T-helper 1 cell (primary cell): ENCODE results near the gene CACNA1C.
"Not testable (repeated sequence)": the region's sequence is repeated elsewhere in the genome, so short reads cannot be mapped to it uniquely, and the experiment has no call there.

ENCODE experiments used
- DNase-seq, 5 donors: peaks; one replicate each; pipeline ENCODE4 v3.0.0-alpha.2; 2012 to 2020

CACNA1C gene

DNA sequence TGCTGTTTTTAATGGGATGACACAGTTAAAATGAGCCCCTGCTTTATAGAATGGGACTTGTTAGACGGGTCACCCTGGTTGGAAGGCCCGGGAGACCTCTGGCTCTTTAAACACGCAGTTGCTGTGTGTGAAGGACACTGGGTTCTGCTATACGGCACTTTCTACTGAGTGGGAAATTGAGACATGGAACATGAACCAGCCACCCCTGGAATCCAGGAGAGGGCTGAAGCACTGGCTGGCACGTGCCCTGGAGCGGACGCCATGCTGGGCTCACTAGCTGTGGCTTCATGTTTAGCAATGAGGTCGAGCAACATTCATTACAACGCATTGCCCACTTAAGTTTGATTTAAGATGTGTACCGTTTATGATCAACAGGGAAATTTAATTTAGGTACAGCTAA, 23.9 kb downstream of the CACNA1C start:
- DNase-seq = no peak

DNA sequence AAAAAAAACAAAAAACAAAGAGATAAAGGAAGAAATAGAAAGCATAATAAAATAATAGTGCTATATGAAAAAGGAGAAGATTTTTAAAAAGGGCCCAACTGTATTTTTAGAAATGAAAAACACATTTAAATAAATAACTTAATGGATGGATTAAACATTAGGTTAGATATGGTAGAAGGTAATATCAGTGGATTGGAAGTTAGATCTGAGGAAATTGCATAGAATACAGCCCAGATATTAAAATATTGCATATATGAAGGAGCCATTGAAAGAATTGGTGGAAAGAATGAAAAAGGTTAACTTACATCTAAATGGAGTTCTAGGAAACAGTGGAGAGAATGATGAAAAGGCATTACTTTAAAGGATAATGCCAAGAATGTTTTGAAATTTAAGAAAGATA, 27.8 kb downstream of the CACNA1C start:
- no peak for DNase-seq

DNA sequence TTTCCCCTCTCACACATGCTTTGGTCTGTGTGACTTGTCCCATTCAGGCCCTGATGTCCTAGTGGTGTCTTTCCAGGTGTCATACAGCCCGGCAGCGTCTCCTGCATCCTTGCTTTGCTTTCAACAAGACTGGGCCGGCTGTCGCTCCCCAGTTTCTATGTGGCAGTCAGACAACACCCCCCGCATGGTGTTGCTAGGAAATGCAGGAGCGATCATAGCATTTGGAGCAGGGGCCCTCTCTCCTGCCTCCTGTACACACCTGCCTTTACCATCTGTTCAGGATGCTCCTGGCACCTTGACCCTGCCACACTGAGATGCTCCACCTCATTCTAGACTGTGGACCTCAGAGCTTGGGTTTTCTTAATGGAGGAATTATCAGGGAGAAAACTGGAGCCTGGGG, 29.5 kb downstream of the CACNA1C start:
- no peak for DNase-seq

DNA sequence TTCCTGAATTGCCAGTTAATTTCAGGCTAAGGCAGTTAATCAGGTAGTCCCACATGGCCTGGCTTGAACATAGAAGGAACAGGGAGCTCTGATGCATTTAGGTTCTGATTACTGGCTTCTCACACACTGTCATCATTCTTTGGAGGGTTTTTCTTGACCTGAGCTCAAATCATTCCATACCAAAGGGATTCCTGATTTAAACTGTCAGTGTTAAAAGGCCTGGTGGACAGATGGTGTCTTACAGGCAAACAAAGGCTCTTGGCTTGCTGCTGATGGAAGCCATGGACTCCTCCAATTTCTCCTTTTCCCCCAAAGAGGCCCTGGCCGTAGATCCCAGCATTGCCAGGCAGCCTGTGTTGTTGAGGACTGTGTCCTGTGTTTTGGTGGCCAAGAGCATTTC, 30.2 kb downstream of the CACNA1C start:
- DNase-seq = no peak

DNA sequence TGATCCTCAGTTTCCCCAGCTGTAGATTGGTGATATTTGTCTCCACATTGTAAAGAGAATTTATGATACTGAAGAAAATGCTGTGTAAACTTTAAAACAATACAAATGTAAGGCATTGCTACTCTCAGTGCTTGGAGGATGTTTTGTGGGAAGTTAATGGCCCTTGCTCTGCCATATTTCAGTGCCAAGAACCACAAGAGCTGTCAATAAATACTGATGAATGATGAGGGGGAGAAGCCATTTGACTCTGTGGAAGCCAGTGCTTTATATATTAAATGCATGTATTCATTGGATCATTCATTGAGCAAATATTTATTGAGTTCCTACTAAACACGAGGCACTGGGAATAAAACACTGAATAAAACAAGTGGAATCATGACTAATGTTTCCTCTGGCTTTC, 30.8 kb downstream of the CACNA1C start:
- DNase-seq = no peak

DNA sequence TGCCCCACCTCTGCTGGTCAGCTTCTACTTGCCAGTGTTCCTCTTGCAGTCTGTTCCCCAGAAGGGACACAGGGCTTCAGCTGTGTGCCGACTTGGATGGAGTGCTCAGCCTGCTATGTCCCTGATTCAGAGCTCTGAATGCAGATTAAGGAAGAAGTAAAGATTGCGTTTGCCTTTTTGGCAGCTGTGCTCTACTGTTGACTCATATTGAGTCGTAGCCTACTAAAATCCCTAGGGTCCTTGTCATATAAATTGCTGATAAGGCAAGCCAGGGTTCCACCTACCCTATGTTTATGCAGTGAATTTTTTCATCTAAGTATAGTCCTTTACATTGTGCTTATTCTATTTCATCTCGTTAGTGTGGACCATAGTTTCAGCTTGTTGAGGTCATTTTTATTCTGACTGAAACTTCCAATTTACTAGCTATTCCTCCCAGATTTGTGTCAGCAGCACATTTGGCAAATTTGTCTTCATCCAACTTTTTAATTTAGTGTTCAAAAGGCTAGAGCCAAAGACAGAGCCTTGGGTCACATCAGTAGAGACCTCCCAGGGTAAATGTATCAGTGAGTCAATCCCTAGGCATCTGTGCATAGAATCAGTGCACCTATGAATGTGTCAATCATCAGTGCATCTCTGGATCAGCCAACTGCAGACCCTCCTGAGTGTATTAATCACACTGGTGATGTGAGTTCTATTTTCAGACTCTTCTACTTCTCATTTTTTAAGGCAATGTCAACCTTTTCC, 31.9 kb downstream of the CACNA1C start:
- DNase-seq = no peak

DNA sequence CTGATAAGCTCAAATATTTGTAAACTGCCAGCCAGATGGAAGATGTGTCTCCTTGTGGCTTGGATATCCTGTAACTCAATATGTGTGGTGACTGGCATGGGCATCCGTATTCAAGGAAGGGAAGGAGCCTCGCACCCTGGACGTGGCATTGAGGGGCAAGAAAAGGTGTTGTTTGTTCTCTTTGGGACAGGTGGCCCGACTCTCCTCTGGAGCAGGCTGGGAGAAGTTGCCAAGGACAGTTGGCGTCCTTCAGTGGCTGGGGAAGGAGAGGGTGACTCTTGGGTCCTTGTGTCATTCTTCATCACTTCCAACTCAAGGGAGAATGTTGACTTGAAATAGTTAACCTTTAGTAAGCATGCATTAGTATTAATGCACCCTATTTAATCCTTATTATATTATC, 39.6 kb downstream of the CACNA1C start:
- no peak for DNase-seq

DNA sequence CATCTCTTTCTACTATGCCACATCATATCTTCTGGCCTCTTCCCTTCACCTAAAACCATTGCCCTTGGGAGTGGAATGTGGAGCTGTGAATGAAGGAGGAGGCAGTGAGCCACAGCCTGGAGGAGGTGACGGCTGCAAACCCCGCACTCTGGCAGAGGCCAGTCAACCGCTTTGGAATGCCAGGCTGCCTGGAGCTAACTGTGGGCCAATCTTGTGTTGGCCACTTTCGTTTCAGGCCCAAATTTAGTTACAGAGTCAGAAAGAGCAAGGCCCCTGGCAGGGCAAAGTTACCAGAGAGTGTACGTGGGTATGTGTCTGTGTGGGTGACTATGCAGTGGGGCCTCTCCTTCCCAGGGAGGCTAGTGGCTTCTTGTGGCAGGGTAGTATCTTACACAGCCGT, 40.1 kb downstream of the CACNA1C start:
- DNase-seq = no peak

DNA sequence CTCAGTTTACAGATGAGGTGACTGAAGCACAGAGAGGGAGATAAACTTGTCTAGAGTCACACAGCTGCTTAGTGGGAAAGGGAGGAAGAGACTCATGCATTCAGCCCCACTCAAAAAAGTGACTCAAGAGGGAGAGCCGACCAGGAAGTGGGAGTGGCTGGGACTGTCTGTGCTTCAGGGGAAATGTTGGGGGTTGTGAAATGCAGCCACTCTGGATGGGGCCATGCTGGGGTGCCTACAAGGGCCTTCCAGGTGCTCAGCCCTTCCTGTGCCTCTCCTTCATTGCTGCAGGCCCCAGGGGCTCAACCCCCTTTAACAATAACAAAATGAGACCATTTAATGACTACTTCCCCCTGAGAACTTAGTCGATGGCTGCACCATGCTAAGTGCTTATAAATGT, 41.8 kb downstream of the CACNA1C start:
- DNase-seq = no peak

DNA sequence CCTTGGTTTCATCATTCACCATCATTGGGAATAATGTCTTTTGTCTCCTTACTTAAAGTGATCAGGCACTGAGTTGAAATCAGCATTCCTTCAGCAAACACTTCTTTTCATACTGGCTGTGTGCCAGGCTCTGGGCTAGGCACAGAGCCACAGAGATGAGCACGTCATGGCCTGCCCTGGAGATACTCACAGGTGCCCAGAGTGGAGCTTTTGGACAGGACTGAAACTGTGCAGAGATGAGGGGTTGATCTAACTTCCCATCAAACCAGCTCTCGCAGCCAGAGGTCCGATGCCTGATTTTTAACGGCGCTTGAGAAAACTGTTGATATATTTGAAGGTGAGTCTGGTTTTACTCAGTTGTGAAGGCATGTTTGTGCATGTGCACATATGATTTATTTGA, 43.1 kb downstream of the CACNA1C start:
- DNase-seq = no peak

DNA sequence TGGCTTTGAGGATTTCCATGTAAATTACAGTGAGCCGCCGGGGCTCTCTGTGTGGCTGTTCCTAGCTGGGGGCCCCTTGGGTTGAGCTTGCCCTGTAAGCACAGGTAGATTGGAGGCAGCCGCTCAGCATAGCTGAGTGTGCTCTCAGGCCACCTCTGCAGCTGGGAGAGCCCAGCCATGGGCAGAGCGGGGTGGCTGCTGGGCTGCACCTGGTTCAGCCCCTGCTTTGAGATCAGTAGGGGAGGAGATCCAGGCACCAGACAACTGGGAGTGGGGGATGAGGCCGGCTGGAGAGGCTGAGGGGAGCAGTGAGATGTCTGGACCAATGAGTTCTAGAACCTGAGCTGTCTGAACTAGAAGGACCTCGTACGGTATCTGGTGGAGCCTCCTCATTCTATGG, 44.8 kb downstream of the CACNA1C start:
- no peak for DNase-seq

DNA sequence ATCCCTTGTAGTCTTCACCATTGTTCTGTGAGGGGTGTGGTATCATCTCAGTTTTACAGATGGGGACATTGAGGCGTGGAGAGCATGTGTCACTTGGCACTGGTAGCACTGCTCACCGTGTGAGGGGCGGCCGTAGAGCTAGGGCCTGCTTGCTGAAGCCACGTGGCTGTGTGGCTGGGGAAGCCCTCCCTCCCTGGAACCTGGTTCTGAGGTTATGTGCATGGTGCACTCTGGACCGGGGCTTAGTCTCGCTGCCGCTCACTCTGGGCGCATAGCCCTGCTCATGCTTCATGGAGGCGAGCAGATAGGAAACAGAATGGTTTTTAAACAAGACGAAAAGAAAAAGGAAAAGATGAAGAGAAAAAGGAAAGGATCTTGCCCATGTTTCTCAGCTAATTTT, 46.1 kb downstream of the CACNA1C start:
- no peak for DNase-seq

DNA sequence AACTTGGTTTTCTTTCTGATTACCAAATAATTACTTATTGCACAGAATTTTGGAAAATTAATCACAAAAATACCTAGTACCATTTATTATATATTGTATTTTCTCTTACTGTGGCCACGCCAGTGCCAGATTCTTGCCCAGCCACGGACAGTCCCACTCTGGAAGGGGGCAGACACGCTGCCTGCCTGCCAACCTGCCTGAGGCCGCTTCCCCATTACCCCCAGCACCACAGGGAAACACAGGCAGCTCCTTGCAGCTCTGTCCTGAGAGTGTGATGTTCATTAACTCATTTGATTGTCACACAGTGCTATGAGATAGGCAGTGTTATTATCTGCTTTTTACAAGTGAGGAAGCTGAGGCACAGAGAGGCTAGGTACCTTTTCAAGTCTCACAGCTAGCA, 46.8 kb downstream of the CACNA1C start:
- no peak for DNase-seq

DNA sequence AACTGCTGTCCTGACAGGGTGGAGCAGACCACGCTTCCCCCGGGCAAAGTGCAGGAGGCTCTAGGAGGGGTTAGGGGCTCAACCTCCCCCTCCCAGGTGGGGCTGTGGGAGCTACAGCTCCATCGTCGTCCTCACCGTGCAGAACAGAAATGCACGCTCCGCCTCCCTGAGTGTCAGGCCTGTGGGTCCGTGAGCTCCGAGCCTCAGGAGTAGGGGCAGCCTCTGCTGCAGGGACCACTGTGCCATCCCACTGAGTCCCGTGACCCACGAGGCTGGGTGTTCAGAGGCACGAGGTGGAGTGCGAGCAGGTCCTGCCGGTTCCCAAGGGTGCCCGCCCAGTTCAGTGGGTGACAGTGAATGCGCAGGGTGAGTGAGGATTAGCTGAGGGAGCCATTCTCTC, 48.6 kb downstream of the CACNA1C start:
- no peak for DNase-seq

DNA sequence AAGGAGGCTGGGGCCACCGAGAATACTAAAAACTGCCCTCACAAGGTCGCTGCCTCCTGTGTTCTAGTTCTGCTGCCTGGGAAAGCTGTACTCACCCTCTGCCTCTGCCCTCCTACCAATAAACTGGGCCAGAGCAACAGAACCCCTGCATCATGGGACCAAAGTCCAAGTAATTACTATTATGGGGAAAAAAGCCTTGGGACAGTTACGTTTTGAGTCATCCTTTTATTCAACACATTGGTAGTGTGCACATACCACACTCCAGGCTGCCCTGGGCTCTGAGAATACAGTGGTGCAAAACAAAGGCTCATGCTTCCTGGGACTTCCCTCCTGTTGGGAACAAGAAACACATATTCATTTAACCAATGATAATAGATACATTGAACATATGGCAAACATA, 49.0 kb downstream of the CACNA1C start:
- no peak for DNase-seq

DNA sequence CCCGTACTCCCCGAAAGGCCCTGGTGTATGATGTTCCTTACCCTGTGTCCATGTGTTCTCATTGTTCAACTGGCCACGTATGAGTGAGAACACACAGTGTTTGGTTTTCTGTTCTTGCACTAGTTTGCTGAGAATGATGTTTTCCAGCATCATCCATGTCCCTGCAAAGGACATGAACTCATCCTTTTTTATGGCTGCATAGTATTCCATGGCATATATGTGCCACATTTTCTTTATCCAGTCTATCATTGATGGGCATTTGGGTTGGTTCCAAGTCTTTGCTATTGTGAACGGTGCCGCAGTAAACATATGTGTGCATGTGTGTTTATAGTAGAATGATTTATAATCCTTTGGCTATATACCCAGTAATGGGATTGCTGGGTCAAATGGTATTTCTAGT, 49.9 kb downstream of the CACNA1C start:
- not testable (repeated sequence) for DNase-seq

DNA sequence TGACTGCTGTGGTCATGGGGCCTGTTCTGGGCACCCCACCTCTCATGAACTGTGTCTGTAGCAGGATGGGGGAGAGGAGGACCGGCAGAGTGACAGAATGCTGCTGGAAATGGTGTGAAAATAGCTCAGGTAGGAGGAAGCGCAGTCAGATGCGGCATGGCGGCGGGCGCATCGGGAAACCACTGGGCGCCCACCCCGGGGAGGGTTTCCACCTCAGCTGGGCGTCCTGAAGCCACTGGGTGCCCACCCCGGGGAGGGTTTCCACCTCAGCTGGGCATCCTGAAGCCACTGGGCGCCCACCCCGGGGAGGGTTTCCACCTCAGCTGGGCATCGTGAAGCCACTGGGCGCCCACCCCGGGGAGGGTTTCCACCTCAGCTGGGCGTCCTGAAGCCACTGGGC, 52.6 kb downstream of the CACNA1C start:
- DNase-seq = not testable (repeated sequence)

DNA sequence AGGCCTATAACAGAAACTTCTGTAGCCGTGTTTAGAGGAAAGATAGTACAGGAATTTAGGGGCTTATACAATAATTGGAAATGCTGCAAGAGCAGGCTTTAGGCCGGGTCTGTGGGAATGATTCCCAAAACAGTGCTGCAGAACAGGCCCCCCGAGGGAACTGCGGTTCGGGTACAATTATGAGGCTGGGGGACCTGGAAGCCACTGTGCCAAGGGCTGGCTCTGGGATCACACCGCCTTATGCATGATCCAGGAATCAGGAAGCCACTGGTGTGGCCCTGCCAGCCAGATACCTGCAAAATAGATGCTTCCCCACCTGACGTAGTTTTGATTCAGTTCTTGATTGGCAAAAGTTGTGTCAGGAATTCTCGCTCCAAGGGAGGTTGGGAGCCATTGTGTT, 55.4 kb downstream of the CACNA1C start:
- DNase-seq = no peak

DNA sequence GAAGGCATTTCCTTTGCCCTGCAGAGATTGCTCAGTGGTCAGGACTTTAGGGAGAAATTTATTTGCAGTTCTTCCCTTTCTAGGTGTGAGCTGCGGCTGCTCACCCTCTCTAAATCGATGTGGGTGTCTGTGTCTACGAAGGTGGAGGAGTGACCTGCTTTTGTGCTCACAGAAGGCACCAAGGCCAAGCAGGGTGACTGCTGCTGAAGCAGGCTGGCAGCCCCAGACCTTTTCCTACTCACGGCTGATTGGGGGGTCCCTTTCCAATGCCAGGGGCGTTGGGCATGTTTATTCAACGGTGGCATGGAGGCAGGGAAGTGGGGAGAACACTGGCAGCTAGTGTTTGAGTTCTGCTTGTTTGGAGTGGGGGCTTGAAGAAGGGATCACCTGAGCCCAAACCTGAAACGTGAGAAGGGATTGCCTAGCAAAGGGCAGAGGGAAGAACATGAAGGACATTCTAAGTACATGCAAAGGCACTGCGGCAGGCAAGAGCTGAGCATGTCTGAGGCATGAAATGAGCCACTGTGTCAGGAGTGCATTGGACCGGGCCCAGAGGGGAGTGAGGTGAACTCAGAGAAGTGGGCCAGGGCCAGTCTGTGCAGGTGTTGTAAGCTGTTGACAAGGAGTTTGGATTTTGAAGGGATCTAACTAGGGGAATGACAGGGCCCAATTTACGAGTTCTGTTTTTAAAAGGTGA, 56.3 kb downstream of the CACNA1C start:
- DNase-seq = no peak

DNA sequence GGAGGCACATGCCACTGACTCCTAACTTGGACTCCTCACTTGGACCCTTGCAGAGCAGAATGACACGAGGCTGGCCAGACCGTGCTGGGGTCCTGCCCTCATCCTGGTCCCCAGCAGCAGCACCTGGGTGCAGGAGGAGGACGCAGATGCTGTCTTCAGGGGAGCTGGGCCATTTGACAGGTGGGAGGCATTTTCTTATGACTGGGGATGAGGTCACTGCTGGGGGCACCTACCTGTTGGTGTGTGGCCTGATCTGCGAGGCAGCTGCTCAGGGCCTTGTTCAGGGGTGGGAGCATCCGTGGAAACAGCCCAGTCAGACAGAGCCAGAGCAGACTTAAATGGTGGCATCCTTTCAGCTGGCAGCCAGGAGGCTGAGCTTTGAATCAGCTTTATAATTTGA, 57.3 kb downstream of the CACNA1C start:
- no peak for DNase-seq

DNA sequence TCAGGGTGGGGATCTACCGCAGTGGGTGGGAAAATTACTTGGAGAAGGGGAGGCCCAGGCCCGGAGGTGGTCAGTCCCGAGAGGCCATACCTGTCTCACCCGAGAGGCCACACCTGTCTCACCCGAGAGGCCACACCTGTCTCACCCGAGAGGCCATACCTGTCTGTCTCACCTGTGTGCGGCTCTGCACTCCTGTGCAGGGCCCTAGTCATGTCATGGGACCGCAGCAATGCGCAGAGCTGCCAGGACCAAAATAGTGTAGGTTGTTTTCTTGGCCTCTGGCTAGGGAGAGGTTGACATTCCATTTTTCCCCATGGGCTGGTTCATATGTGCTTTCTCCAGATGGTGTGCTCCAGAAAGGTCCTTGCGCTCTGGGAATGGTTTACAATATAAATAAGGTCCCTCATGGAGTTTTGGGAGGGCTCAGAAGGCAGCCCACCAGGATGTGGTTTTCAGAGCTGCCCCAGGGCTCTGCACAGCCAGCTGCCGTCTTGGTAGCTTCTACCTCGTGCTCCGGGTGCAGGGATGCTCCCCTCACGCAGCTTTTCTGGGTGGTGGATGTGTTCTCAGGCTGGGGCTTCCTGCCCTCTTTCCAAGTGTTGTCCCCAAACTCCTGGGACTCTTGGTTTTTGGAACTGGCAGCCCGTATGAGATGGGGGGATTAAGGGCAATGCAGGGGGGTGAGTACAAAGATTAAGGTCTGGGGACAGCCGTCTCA, 58.2 kb downstream of the CACNA1C start:
- DNase-seq = no peak

DNA sequence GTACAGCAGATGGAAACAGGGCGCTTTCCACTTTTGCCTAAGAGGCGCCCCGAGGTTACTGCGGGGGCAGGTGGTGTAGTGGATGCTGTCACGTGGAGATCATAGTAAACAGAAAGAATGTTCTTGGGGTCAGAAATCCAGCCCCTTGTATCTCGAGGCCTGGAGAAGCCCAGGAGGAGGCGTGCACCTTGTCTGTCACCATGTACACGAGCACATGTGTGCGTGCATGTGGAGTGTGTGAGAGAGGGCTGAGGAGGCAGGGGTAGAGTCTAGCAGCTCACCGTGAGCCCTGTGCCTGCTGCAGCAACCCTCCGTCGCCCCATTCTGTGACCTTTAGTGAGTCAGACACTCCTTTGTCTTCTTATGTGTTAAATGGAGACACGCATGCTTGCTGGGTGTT, 59.0 kb downstream of the CACNA1C start:
- no peak for DNase-seq

DNA sequence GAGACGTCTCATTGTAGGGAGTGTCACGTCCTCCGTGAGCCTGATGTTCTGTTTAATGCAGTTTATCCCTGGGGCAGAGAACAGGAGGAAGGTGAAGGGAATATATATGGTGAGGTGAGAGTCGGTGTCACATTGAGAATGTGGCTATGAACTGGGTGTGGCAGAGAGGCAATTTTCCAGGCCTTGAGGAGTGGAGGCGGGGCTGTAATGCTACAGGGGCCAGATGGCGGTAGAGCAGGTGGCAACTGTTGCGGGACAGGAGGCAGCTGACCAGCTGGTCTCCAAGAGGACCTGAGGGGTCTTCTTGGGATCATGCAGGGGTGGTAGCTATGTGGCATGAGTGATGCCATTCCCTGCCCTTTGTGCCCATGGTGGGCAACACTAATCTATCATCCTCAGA, 59.6 kb downstream of the CACNA1C start:
- DNase-seq = no peak
